Measurements from ENCODE around the gene OIP5. TPM values are rescaled to one million over a fixed set of nuclear protein-coding genes. Genes with fewer than 3 reads are reported as not detected.
A peak's percentile ranks its signal among the peaks of the same experiment; 100 is the strongest.

The OIP5 gene
- polyA plus RNA-seq, 3 donors = 0.05 to 0.28 (median 0.22) TPM

- Histone ChIP-seq H3K4me1 (ENCODE audit: control insufficient read depth in 1 of 2, insufficient read depth in 2 of 2, low read length in 2 of 2) (no peaks in the 10 kb centered on the region), H4K20me1 (ENCODE audit: insufficient read depth, low read length) (no peaks in the 10 kb centered on the region), H3K9me3 (replicated peaks in 1 of 2; ENCODE audit: control insufficient read depth in 1 of 2, insufficient read depth in 1 of 2, low read length in 2 of 2) (no peaks in the 10 kb centered on the region), H3K79me2 (ENCODE audit: insufficient read depth, low read length) (no peaks in the 10 kb centered on the region), H3K4me2 (replicated peaks; ENCODE audit: extremely low read depth, low read length, poor library complexity, severe bottlenecking) (no peak overlapping the region), H3K27me3 (ENCODE audit: control insufficient read depth in 2 of 2, insufficient read depth in 2 of 2, low read length in 2 of 2) (no peaks in the 10 kb centered on the region), H3K9ac (ENCODE audit: insufficient read depth, low read length, poor library complexity, severe bottlenecking) (no peak overlapping the region), H3K4me3 (replicated peaks in 1 of 3; ENCODE audit: low read depth in 2 of 3, low read length in 3 of 3) (no peak overlapping the region), H3K27ac (ENCODE audit: low read depth in 1 of 2, low read length in 2 of 2) (no peak overlapping the region), H3K36me3 (replicated peaks in 1 of 2; ENCODE audit: control insufficient read depth in 1 of 2, insufficient read depth in 2 of 2, low read length in 2 of 2) (peaks cover 49 to 90% of the 10 kb centered on the region in 2 donors), H2AFZ (ENCODE audit: insufficient read depth, low read depth, low read length, poor library complexity, severe bottlenecking) (no peak overlapping the region)
- Mint-ChIP-seq H3K27ac (peak overlapping the region in 1 of 7 donors; percentile 9), H3K4me3 (no peak overlapping the region), H3K4me1 (no peaks in the 10 kb centered on the region), H3K27me3 (ENCODE audit: low read depth in 3 of 3) (no peaks in the 10 kb centered on the region), H3K36me3 (peaks cover 52 to 82% of the 10 kb centered on the region in 2 donors), H3K9me3 (no peaks in the 10 kb centered on the region)
- no peak for TF ChIP-seq CTCF (IDR thresholded peaks at IDR 0.05)
- DNase-seq = no peak
- intact Hi-C loops (cut with micrococcal nuclease) = no loop called here
Measured at GRCh38 chr15:41276831-41277230, 55.6 kb downstream of the OIP5 start.

GRCh38 chr15:41269887-41270286 lies 62.5 kb downstream of the OIP5 start:
- Histone ChIP-seq H3K9me3 (replicated peaks in 1 of 2; ENCODE audit: control insufficient read depth in 1 of 2, insufficient read depth in 1 of 2, low read length in 2 of 2) (no peaks in the 10 kb centered on the region), H3K27me3 (ENCODE audit: control insufficient read depth in 2 of 2, insufficient read depth in 2 of 2, low read length in 2 of 2) (no peaks in the 10 kb centered on the region), H3K36me3 (replicated peaks in 1 of 2; ENCODE audit: control insufficient read depth in 1 of 2, insufficient read depth in 2 of 2, low read length in 2 of 2) (peaks cover 51 to 91% of the 10 kb centered on the region in 2 donors), H3K27ac (ENCODE audit: low read depth in 1 of 2, low read length in 2 of 2) (no peak overlapping the region), H3K4me3 (replicated peaks in 1 of 3; ENCODE audit: low read depth in 2 of 3, low read length in 3 of 3) (no peak overlapping the region), H3K4me1 (ENCODE audit: control insufficient read depth in 1 of 2, insufficient read depth in 2 of 2, low read length in 2 of 2) (no peaks in the 10 kb centered on the region), H3K4me2 (replicated peaks; ENCODE audit: extremely low read depth, low read length, poor library complexity, severe bottlenecking) (no peak overlapping the region), H3K79me2 (ENCODE audit: insufficient read depth, low read length) (no peaks in the 10 kb centered on the region), H3K9ac (ENCODE audit: insufficient read depth, low read length, poor library complexity, severe bottlenecking) (no peak overlapping the region), H4K20me1 (ENCODE audit: insufficient read depth, low read length) (no peaks in the 10 kb centered on the region), H2AFZ (ENCODE audit: insufficient read depth, low read depth, low read length, poor library complexity, severe bottlenecking) (no peak overlapping the region)
- no peak for DNase-seq
- H3K4me3 Mint-ChIP-seq = no peak overlapping the region
- peak overlapping the region in 1 of 7 donors; percentile 54 for H3K27ac Mint-ChIP-seq
- no CpG with 5 or more reads among the region's 2 CpGs for WGBS (ENCODE audit: insufficient coverage)
- peaks cover 66 to 83% of the 10 kb centered on the region in 2 donors for H3K36me3 Mint-ChIP-seq
- intact Hi-C loops (cut with micrococcal nuclease) = no loop called here
- no peaks in the 10 kb centered on the region for H3K27me3 Mint-ChIP-seq (ENCODE audit: low read depth in 3 of 3)
- no peak for TF ChIP-seq CTCF (IDR thresholded peaks at IDR 0.05)
- no peaks in the 10 kb centered on the region for H3K9me3 Mint-ChIP-seq
- no peaks in the 10 kb centered on the region for H3K4me1 Mint-ChIP-seq

Data from CD14-positive monocyte (primary cell).